Parathyroid adenoma (tissue), 2 donors: ENCODE measurements around the gene SOWAHC.
"Not testable (repeated sequence)": the region's sequence is repeated elsewhere in the genome, so short reads cannot be mapped to it uniquely, and the experiment has no call there.

Source experiments
- H2AFZ ChIP-seq: fragments of 300-600 bp; sonication (generic); one replicate; pipeline ENCODE4 v1.7.0; 2017; ENCODE audit warnings: antibody characterized with exemption, mild to moderate bottlenecking
- H3K27ac ChIP-seq: fragments of 300-600 bp; sonication (generic); one replicate; pipeline ENCODE4 v1.7.0; 2017
- H3K27me3 ChIP-seq: fragments of 300-600 bp; sonication (generic); one replicate; pipeline ENCODE4 v1.7.0; 2017; ENCODE audit warnings: low read length; ENCODE audit not compliant: control insufficient read depth, insufficient read depth
- H3K36me3 ChIP-seq: fragments of 300-600 bp; sonication (generic); one replicate; pipeline ENCODE4 v1.7.0; 2017; ENCODE audit warnings: low read length; ENCODE audit not compliant: control insufficient read depth, insufficient read depth
- H3K4me1 ChIP-seq: fragments of 300-600 bp; sonication (generic); one replicate; pipeline ENCODE4 v1.7.0; 2017; ENCODE audit warnings: control low read depth
- H3K4me2 ChIP-seq: fragments of 300-600 bp; sonication (generic); one replicate; pipeline ENCODE4 v1.7.0; 2017; ENCODE audit warnings: low read length
- H3K4me3 ChIP-seq: fragments of 300-600 bp; sonication (generic); one replicate; pipeline ENCODE4 v1.7.0; 2017; ENCODE audit warnings: low read depth, low read length
- H3K79me2 ChIP-seq: fragments of 300-600 bp; sonication (generic); one replicate; pipeline ENCODE4 v1.7.0; 2017; ENCODE audit warnings: control low read depth
- H3K9ac ChIP-seq: fragments of 300-600 bp; sonication (generic); one replicate; pipeline ENCODE4 v1.7.0; 2017; ENCODE audit warnings: mild to moderate bottlenecking
- H3K9me3 ChIP-seq: fragments of 300-600 bp; sonication (generic); one replicate; pipeline ENCODE4 v1.7.0; 2017; ENCODE audit warnings: low read length; ENCODE audit not compliant: control insufficient read depth
- CTCF ChIP-seq: fragments of 300-600 bp; sonication (generic); IDR thresholded peaks from one replicate; pipeline ENCODE4 v1.7.0; 2017; ENCODE audit warnings: antibody characterized with exemption, mild to moderate bottlenecking
- donor health status: primary hyperparathyroidism.

The SOWAHC gene

GRCh38 chr2:109623297-109623696, 9.1 kb downstream of the SOWAHC start:
- Histone ChIP-seq H3K4me1 (no peaks in the 10 kb centered on the region), H3K27ac (no peak overlapping the region), H3K27me3 (no peaks in the 10 kb centered on the region), H3K9ac (no peak overlapping the region), H3K4me2 (no peak overlapping the region), H3K9me3 (no peaks in the 10 kb centered on the region), H3K36me3 (no peaks in the 10 kb centered on the region), H3K79me2 (no peaks in the 10 kb centered on the region), H3K4me3 (no peak overlapping the region), H2AFZ (no peak overlapping the region)
- no peak for TF ChIP-seq CTCF

- H3K4me3 ChIP-seq: no peak overlapping the region
- no peak overlapping the region for H3K4me2 ChIP-seq
- no peak for TF ChIP-seq CTCF
Measured at GRCh38 chr2:109623923-109624322, 9.8 kb downstream of the SOWAHC start.

DNA sequence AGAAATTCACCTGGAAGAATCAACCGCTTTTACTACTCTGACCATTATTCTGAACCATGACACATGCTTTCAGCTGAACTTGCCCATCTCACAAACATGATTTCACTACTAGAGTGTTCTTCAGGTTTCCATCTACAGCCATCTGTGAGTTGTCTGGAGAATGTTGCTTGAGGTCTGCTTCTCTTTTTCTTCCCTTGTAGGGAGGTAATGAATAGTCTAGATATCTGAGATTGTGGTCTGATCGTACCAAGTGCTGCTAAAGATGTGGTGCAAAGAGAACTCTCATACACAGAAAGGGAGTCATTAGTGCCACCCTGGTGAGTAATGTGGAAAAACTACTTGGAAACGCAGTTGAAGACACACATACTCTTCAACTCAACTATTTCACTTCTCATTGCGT, 10.2 kb downstream of the SOWAHC start:
- H3K4me3 ChIP-seq: no peak overlapping the region
- H3K27ac ChIP-seq: no peak overlapping the region
- H3K79me2 ChIP-seq: no peaks in the 10 kb centered on the region
- H3K4me1 ChIP-seq: no peaks in the 10 kb centered on the region
- no peak overlapping the region for H3K9ac ChIP-seq
- no peak for TF ChIP-seq CTCF
- H3K4me2 ChIP-seq: no peak overlapping the region
- no peaks in the 10 kb centered on the region for H3K36me3 ChIP-seq
- no peak overlapping the region for H2AFZ ChIP-seq
- H3K9me3 ChIP-seq: no peaks in the 10 kb centered on the region
- no peaks in the 10 kb centered on the region for H3K27me3 ChIP-seq

More at GRCh38 chr2:109623923-109624322, 9.8 kb downstream of the SOWAHC start:
- Histone ChIP-seq H3K36me3 (no peaks in the 10 kb centered on the region), H3K4me1 (no peaks in the 10 kb centered on the region), H3K9ac (no peak overlapping the region), H3K79me2 (no peaks in the 10 kb centered on the region), H3K27ac (no peak overlapping the region), H2AFZ (no peak overlapping the region), H3K27me3 (no peaks in the 10 kb centered on the region), H3K9me3 (no peaks in the 10 kb centered on the region)

DNA sequence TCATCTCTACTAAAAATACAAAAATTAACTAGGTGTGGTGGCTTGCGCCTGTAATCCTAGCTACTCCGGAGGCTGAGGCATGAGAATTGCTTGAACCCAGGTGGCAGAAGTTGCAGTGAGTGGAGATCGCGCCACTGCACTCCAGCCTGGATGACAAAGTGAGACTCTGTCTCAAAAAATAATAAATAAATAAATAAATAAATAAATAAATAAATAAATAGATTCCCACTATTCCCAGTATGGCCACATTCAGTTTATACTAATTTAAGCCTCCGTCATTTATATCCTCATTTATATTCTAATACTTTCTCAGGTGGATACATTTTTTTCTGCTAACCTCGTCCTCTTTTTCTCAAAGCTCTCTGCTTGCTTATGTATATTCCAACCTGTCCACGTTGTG, 14.2 kb downstream of the SOWAHC start:
- not testable (repeated sequence) for H3K79me2 ChIP-seq, H3K36me3 ChIP-seq, H2AFZ ChIP-seq, H3K4me1 ChIP-seq, H3K27me3 ChIP-seq, H3K9me3 ChIP-seq, H3K4me2 ChIP-seq, H3K4me3 ChIP-seq, H3K27ac ChIP-seq, H3K9ac ChIP-seq

DNA sequence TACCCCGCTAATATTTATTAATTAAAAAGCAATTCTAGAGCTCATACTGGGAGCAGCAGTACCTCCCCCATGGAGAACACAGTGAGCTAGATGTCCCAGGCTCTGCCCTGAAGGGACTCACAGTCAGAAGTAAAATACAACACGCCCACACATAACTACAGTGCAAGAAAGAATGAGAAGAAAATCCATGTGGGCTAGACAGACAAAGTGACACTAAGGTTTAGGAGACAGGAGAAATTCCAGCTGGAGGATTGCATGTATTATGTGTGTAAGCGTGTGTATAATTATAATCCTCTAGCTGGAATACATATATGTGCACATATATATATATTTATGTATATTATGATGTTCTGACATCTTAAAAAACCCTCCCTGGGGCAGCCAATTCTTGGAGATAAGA, 15.7 kb downstream of the SOWAHC start:
- H3K27ac ChIP-seq: no peak overlapping the region
- no peaks in the 10 kb centered on the region for H3K36me3 ChIP-seq
- H3K4me3 ChIP-seq: no peak overlapping the region
- no peak overlapping the region for H3K9ac ChIP-seq
- H3K27me3 ChIP-seq: no peaks in the 10 kb centered on the region
- no peak for TF ChIP-seq CTCF
- no peak overlapping the region for H3K4me2 ChIP-seq
- H3K4me1 ChIP-seq: no peaks in the 10 kb centered on the region
- H3K79me2 ChIP-seq: no peaks in the 10 kb centered on the region
- H3K9me3 ChIP-seq: no peaks in the 10 kb centered on the region
- H2AFZ ChIP-seq: no peak overlapping the region
